ENCODE measurements around the gene STXBP6.

DNA sequence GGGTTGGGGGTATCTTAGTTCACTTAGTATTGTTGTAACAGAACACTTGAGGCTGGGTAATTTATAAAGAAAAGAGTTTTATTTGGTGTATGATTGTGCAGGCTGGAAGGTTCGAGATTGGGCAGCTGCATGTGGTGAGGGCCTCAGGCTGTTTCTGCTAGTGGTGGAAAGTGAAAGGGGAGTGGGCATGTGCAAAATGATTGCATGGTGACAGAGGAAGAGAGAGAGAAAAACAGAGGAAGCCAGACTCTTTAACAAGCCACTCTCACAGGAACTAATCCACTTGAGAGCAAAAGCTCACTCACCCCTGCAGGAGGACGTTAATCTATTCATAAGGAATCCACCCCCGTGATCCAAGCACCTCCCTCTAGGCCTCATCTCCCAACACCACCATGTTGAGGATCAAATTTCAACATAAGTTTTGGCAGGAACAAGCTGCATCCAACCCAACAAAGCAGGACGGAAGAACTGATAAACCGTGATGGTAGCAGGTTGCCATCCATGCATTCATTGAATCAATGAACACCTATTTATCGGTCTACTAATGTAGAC is 251.0 kb downstream of the STXBP6 start:
- no peak for TF ChIP-seq POLR2A (IDR thresholded peaks at IDR 0.05)
- TF ChIP-seq, protein P1, sequence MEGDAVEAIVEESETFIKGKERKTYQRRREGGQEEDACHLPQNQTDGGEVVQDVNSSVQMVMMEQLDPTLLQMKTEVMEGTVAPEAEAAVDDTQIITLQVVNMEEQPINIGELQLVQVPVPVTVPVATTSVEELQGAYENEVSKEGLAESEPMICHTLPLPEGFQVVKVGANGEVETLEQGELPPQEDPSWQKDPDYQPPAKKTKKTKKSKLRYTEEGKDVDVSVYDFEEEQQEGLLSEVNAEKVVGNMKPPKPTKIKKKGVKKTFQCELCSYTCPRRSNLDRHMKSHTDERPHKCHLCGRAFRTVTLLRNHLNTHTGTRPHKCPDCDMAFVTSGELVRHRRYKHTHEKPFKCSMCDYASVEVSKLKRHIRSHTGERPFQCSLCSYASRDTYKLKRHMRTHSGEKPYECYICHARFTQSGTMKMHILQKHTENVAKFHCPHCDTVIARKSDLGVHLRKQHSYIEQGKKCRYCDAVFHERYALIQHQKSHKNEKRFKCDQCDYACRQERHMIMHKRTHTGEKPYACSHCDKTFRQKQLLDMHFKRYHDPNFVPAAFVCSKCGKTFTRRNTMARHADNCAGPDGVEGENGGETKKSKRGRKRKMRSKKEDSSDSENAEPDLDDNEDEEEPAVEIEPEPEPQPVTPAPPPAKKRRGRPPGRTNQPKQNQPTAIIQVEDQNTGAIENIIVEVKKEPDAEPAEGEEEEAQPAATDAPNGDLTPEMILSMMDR (IDR thresholded peaks at IDR 0.05) = no peak
